Measurements from ENCODE around the gene VAV3. TPM values are rescaled to one million over a fixed set of nuclear protein-coding genes. Genes with fewer than 3 reads are reported as not detected.

Gene VAV3
- total RNA-seq, 1 donor from 2014 or later: 25.8 TPM

DNA sequence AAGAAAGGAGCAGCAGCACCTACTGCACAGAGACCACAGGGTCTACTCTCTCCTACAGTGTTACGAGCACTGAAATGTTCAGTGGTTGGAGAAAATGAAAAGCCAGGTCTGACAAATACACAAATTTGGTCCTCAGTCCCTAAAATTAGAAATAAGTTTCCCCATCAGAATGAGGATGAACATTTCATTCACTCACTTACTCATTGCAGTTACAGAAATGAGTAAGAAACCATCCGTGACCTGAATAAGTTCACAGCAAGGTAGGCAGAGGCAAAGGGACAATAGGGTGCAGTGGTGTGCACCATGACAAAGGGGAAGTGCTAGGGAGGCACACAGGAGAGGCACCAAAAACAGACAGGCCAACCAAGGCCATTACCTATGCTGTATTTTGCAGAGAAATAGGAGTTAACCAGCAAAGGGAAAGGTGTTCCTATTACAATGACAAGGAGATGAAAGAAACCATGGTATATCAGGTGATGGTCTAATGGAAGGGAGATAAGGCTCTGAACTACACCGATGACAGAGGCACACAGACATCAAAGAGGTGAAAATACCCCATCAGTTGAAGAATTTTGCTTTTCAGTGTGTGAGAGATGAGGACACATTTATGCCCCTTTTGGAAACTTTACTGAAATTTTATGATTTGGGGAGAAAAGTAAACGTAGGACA, 29.4 kb downstream of the VAV3 start:
- H3K4me3 Mint-ChIP-seq (ENCODE audit: unreplicated experiment): no peak overlapping the region
- TF ChIP-seq, protein P1, sequence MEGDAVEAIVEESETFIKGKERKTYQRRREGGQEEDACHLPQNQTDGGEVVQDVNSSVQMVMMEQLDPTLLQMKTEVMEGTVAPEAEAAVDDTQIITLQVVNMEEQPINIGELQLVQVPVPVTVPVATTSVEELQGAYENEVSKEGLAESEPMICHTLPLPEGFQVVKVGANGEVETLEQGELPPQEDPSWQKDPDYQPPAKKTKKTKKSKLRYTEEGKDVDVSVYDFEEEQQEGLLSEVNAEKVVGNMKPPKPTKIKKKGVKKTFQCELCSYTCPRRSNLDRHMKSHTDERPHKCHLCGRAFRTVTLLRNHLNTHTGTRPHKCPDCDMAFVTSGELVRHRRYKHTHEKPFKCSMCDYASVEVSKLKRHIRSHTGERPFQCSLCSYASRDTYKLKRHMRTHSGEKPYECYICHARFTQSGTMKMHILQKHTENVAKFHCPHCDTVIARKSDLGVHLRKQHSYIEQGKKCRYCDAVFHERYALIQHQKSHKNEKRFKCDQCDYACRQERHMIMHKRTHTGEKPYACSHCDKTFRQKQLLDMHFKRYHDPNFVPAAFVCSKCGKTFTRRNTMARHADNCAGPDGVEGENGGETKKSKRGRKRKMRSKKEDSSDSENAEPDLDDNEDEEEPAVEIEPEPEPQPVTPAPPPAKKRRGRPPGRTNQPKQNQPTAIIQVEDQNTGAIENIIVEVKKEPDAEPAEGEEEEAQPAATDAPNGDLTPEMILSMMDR (IDR thresholded peaks at IDR 0.05; ENCODE audit: partially characterized antibody, unreplicated experiment): no peak
- DNase-seq: no peak
- H3K27me3 Mint-ChIP-seq (ENCODE audit: unreplicated experiment): no peaks in the 10 kb centered on the region
- H3K27ac Mint-ChIP-seq (ENCODE audit: unreplicated experiment): no peak overlapping the region
- H3K4me1 Mint-ChIP-seq (ENCODE audit: low read depth, unreplicated experiment): peaks cover 5% of the 10 kb centered on the region
- no peaks in the 10 kb centered on the region for H3K36me3 Mint-ChIP-seq (ENCODE audit: unreplicated experiment)
- no peaks in the 10 kb centered on the region for H3K9me3 Mint-ChIP-seq (ENCODE audit: unreplicated experiment)

DNA sequence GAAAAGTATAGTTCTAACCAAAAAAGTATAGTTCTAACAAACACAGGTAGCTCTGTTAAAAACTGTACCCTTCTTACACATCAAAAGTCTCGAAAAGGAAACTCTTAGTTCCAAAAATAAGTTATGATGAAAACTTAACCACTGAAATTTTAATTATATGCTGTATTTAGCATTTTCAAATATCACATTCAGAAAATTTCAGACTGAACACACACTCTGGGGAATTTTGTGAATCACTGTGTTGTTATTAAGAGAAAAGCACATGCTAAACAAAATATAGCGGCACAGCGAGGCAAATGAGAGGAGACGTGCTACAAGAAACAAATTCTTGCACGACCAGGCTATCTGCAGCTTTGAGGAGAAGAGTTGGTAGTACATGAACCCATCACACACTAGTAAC, 30.4 kb downstream of the VAV3 start:
- Mint-ChIP-seq H3K9me3 (ENCODE audit: unreplicated experiment) (no peaks in the 10 kb centered on the region), H3K36me3 (ENCODE audit: unreplicated experiment) (no peaks in the 10 kb centered on the region), H3K27me3 (ENCODE audit: unreplicated experiment) (no peaks in the 10 kb centered on the region), H3K4me3 (ENCODE audit: unreplicated experiment) (no peak overlapping the region), H3K27ac (ENCODE audit: unreplicated experiment) (no peak overlapping the region), H3K4me1 (ENCODE audit: low read depth, unreplicated experiment) (peaks cover 5% of the 10 kb centered on the region)
- no peak for DNase-seq
- TF ChIP-seq, protein P1 (IDR thresholded peaks at IDR 0.05; ENCODE audit: partially characterized antibody, unreplicated experiment): no peak

DNA sequence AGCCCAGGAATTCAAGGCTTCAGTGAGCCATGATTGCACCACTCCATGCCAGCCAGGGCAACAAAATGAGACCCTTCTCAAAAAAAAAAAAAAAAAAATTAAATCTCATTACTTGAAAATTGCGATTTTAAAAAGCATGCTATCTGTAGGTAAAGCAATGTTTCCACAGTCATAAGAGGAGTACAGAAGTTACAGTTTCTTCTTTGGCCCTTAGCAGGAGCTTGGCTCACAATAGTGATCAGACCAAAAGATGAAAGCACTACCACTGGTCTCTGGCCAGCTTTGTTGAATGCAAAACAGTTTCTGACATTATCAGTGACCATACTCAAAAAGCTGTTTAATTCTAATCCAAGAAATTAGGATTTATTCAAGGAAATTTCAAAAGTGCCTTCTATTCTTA, 31.2 kb downstream of the VAV3 start:
- Mint-ChIP-seq H3K4me3 (ENCODE audit: unreplicated experiment) (no peak overlapping the region), H3K9me3 (ENCODE audit: unreplicated experiment) (no peaks in the 10 kb centered on the region), H3K36me3 (ENCODE audit: unreplicated experiment) (no peaks in the 10 kb centered on the region), H3K27ac (ENCODE audit: unreplicated experiment) (no peak overlapping the region), H3K27me3 (ENCODE audit: unreplicated experiment) (no peaks in the 10 kb centered on the region), H3K4me1 (ENCODE audit: low read depth, unreplicated experiment) (peaks cover 5% of the 10 kb centered on the region)
- TF ChIP-seq, protein P1 (IDR thresholded peaks at IDR 0.05; ENCODE audit: partially characterized antibody, unreplicated experiment): no peak
- no peak for DNase-seq

DNA sequence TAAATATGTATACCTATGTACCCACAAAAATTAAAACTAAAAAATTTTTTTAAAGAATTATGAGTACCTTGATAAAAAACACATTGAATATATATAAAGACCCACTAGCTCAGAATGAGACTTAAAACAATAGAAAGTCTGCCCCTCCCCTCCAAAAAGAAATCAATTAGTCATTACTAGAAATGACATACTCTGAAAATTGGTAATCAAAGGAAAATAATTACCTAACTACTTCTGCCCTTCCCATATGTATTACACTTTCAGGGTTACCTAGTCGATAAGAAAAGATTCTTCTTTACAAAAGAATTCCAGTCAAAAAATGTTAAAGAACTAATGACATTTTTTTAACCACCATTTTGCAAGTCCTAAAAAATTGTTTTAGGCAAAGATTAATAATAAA, 34.7 kb downstream of the VAV3 start:
- Mint-ChIP-seq H3K4me3 (ENCODE audit: unreplicated experiment) (no peak overlapping the region), H3K4me1 (ENCODE audit: low read depth, unreplicated experiment) (no peaks in the 10 kb centered on the region), H3K27me3 (ENCODE audit: unreplicated experiment) (no peaks in the 10 kb centered on the region), H3K36me3 (ENCODE audit: unreplicated experiment) (no peaks in the 10 kb centered on the region), H3K9me3 (ENCODE audit: unreplicated experiment) (no peaks in the 10 kb centered on the region), H3K27ac (ENCODE audit: unreplicated experiment) (no peak overlapping the region)
- DNase-seq: no peak
- TF ChIP-seq, protein P1 (IDR thresholded peaks at IDR 0.05; ENCODE audit: partially characterized antibody, unreplicated experiment): no peak

DNA sequence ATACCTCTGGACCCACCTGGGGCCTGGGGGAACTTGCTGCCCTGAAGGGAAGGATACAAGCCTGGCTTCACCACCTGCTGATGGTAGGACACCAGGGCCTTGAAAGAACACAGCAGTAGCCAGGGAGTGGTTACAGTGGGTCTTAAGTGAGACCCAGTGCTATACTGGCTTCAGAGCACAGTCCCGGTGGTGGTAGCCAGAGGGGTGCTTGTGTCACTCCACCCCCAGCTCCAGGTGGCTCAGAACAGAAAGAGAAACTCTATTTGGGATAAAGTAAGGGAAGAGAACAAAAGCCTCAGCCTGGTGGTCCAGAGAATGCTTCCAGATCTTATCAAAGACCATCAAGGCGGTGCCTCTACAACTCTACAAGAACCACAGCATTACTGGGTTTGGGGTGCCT, 37.2 kb downstream of the VAV3 start:
- no peaks in the 10 kb centered on the region for H3K36me3 Mint-ChIP-seq (ENCODE audit: unreplicated experiment)
- H3K27ac Mint-ChIP-seq (ENCODE audit: unreplicated experiment): no peak overlapping the region
- H3K27me3 Mint-ChIP-seq (ENCODE audit: unreplicated experiment): no peaks in the 10 kb centered on the region
- H3K9me3 Mint-ChIP-seq (ENCODE audit: unreplicated experiment): no peaks in the 10 kb centered on the region
- TF ChIP-seq, protein P1 (IDR thresholded peaks at IDR 0.05; ENCODE audit: partially characterized antibody, unreplicated experiment): no peak
- H3K4me1 Mint-ChIP-seq (ENCODE audit: low read depth, unreplicated experiment): no peaks in the 10 kb centered on the region
- H3K4me3 Mint-ChIP-seq (ENCODE audit: unreplicated experiment): no peak overlapping the region
- DNase-seq: no peak
